Skeletal muscle satellite cell (primary cell): ENCODE measurements around the gene CHST8. TPM values are rescaled to one million over a fixed set of nuclear protein-coding genes. Genes with fewer than 3 reads are reported as not detected.

Experiments used
- H3K27me3 ChIP-seq: 2 replicates; pipeline ENCODE4 v1.7.0; 2013; ENCODE audit warnings: low read length; ENCODE audit not compliant: control insufficient read depth, insufficient read depth
- H3K36me3 ChIP-seq: 2 replicates; pipeline ENCODE4 v1.7.0; 2013; ENCODE audit warnings: mild to moderate bottlenecking, control low read depth, low read length; ENCODE audit not compliant: insufficient read depth
- H3K4me1 ChIP-seq: 2 replicates; pipeline ENCODE4 v1.7.0; 2013; ENCODE audit warnings: low read length; ENCODE audit not compliant: control insufficient read depth, insufficient read depth
- H3K4me2 ChIP-seq: 2 replicates; pipeline ENCODE4 v1.7.0; 2013; ENCODE audit warnings: mild to moderate bottlenecking, low read length
- H3K4me3 ChIP-seq: 2 replicates; pipeline ENCODE4 v1.7.0; 2013; ENCODE audit warnings: low read length
- H3K9ac ChIP-seq: 2 replicates; pipeline ENCODE4 v1.7.0; 2013; ENCODE audit warnings: mild to moderate bottlenecking, low read depth, low read length, moderate library complexity
- H3K9me3 ChIP-seq: replicated peaks from 2 replicates; pipeline ENCODE4 v1.7.0; 2013; ENCODE audit warnings: mild to moderate bottlenecking, control low read depth, low read length
- total RNA-seq: library from RNA; depleted of rRNA; stranded (reverse); fragments of >200 nt; gene quantifications from 2 replicates; pipeline ENCODE4 v1.2.3, GENCODE V29; 2012; rRNA removed

The CHST8 gene, protein sequence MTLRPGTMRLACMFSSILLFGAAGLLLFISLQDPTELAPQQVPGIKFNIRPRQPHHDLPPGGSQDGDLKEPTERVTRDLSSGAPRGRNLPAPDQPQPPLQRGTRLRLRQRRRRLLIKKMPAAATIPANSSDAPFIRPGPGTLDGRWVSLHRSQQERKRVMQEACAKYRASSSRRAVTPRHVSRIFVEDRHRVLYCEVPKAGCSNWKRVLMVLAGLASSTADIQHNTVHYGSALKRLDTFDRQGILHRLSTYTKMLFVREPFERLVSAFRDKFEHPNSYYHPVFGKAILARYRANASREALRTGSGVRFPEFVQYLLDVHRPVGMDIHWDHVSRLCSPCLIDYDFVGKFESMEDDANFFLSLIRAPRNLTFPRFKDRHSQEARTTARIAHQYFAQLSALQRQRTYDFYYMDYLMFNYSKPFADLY
- total RNA-seq: under 0.01 and 0.22 TPM in 2 replicates

DNA sequence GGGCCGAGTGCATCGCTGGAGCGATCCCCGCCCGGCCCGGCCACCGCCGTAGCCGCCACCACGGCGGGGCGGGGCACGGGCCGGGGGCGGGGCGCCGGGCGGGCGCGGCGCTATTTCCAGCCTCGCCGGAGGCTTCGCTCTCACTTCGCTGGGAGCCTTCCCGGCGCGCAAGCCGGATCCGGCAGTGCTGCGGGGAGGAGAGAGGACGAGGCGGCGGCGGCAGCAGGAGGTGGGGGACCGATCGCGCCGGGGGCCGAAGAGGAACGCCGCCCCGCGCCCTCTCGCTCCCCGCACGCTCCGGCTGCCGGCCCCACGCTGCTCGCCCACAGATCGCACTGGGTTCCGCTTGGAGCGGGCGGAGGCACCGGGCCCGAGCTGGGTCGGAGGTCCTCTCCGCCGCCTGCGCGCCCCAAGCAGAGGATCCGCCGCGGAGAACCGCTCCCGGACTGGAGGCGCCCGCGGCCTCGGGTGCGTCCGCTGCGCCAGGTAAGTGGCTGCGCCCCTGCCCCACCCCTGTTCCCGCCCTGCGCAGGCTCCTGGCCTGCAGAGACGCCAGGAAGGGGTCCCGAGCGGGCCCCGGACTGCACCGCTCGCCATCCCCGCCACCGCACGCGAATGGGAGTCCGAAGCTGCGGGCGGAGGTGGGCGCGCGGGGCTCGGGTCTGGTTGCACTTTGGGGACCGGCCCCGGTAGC is at the start of gene CHST8:
CHST8 (plus strand) TSS at position 143 of the 694 bp plus-strand sequence. CDS start 67,309 bp downstream, outside the sequence.
- no peaks in the 10 kb centered on the region for H3K36me3 ChIP-seq
- peak within 1 kb of the TSS; percentile 42 for H3K4me3 ChIP-seq

DNA sequence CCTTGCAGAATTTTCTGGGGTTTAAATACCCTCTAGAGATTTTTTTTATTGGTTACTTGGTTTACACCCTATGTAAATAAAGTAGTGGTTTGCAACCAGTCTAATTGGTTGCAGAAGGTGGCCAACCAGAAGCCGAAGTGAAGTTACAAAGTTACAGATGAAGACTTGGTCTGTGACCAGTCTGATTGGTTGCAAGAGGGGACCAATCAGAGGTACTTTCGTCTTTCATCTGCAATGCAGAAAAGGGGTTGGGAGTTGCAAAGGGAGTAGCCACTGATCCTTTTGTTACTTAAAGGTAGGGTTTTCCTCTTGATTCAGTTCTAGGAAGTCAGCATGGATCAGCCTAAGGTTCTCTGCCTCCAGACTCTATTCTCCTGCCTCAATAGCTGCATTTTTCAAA is 48.8 kb upstream of the CHST8 start:
- H3K4me2 ChIP-seq: no peak overlapping the region
- no peaks in the 10 kb centered on the region for H3K9me3 ChIP-seq
- H3K9ac ChIP-seq: no peak overlapping the region
- H3K36me3 ChIP-seq: no peaks in the 10 kb centered on the region
- H3K4me1 ChIP-seq: no peaks in the 10 kb centered on the region
- H3K27me3 ChIP-seq: no peaks in the 10 kb centered on the region
- no peak overlapping the region for H3K4me3 ChIP-seq

More for the DNA sequence above, at the start of gene CHST8:
- Histone ChIP-seq H3K4me2 (peak within 1 kb of the TSS; percentile 71), H3K9me3 (no peaks in the 10 kb centered on the region), H3K9ac (no peak within 1 kb of the TSS), H3K27me3 (peaks cover 55% of the 10 kb centered on the region), H3K4me1 (no peaks in the 10 kb centered on the region)

DNA sequence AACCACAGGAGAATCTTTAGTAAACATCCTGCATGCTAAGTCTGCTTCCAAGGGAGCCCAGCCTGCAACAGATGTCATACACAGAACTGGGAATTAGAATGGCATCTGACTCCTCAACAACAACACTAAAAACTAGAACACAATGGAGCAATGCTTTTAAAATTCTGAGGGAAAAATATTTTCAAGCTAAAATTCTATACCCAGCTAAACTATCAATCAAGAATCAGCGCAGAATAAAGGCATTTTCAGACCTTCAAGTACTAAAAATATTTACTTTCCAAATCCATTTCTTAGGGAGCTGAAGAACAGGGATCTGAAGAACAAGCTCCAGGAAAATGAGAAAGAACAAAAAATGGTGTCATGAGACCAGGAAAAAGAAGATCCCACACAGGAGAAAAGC is 46.9 kb upstream of the CHST8 start:
- H3K4me3 ChIP-seq: no peak overlapping the region

DNA sequence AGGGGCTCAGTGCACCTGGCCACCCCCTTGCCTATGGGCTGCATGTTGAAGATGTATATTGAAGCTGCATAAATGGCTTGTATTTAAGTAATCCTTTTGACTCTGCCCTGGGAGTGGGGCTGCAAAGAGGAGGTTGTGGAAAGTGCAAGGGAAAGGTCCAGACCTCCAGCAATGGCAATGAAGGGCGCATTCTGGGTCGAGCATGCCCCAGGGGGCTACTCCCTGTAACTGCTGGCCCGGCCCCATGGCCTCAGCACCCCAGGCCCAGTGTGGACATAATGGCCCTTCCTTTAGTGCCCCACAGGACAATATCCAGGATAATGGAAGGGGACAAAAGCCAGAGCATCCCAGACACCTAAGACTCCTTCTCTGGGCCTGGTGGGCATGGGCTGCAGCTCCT is 43.1 kb upstream of the CHST8 start:
- H3K27me3 ChIP-seq: no peaks in the 10 kb centered on the region
- no peak overlapping the region for H3K4me2 ChIP-seq
- no peaks in the 10 kb centered on the region for H3K36me3 ChIP-seq
- no peak overlapping the region for H3K9ac ChIP-seq
- no peak overlapping the region for H3K4me3 ChIP-seq
- H3K4me1 ChIP-seq: no peaks in the 10 kb centered on the region
- no peaks in the 10 kb centered on the region for H3K9me3 ChIP-seq

More for the DNA sequence above, 46.9 kb upstream of the CHST8 start:
- Histone ChIP-seq H3K4me2 (no peak overlapping the region), H3K36me3 (no peaks in the 10 kb centered on the region), H3K9ac (no peak overlapping the region), H3K4me1 (no peaks in the 10 kb centered on the region), H3K27me3 (no peaks in the 10 kb centered on the region), H3K9me3 (no peaks in the 10 kb centered on the region)

DNA sequence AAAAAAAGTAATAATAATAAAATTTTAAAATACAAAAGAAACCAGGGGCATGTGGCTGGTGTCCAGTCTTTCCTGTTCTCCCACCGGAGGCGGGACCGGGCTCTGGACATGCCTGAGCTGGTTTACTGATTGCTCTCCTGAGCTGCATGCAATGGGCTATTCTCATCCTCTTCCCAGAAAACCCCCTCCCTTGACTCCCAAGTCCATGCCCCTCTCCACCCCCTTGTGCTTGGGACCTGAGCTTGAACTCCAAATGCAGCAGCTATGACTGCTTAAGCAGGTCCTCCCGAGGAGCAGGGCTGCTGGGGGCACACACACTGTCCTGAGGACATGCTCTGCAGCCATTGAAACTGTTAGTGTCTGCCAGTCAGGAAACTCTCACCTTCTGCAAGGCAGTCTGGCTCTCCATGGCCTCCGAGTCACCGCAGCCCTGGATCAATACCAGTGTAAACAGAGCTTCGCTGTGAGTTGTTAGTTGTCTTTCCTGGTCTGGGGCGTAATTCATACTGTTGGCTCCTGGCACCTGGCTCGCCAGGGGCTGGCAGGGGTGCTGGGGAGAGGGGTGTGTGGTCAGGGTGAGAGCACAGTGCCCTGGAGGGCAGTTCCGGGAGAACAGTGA is 41.6 kb upstream of the CHST8 start:
- no peak overlapping the region for H3K4me2 ChIP-seq
- no peak overlapping the region for H3K4me3 ChIP-seq
- H3K9ac ChIP-seq: no peak overlapping the region
- H3K27me3 ChIP-seq: no peaks in the 10 kb centered on the region
- H3K36me3 ChIP-seq: no peaks in the 10 kb centered on the region
- H3K9me3 ChIP-seq: no peaks in the 10 kb centered on the region
- no peaks in the 10 kb centered on the region for H3K4me1 ChIP-seq

DNA sequence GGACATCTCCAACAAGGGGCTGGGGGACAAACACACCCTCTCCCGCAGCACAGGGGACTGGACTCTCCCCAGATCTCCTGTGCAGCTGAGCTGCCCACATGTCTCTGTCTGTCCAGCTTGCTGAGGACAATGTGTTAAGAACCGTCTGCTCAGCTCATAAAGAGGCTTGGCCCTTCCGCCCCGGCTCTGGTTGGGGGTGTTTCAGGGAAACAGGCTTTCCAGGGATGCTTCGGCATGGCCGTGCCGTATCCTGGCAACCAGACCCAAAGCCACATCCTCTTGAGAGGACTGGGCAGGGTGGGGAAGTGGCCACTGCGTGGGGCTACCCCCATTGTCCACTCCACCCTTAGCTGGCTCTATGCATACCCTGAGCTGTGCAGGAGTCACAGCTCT is 41.1 kb upstream of the CHST8 start:
- no peaks in the 10 kb centered on the region for H3K9me3 ChIP-seq
- no peak overlapping the region for H3K4me2 ChIP-seq
- no peaks in the 10 kb centered on the region for H3K36me3 ChIP-seq
- H3K4me1 ChIP-seq: no peaks in the 10 kb centered on the region
- no peak overlapping the region for H3K4me3 ChIP-seq
- H3K27me3 ChIP-seq: no peaks in the 10 kb centered on the region
- H3K9ac ChIP-seq: no peak overlapping the region

DNA sequence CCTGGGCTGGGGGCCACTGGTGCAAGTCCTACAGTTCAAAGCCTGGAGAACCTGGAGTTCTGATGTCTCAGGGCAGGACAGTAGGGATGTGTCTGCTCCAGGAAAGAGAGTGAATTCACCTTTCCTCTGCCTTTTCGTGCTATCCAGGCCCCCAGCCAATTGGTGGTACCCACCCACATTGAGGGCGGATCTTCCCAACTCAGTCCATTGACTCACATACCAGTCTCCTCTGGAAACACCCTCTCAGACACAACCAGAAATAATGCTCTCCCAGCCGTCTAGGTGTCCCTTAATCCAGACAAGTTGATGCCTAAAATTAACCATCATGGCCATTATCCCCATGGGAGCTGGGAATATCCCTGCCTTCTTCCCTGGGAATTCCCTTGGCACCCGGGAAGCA is 38.8 kb upstream of the CHST8 start:
- Histone ChIP-seq H3K4me3 (no peak overlapping the region), H3K36me3 (no peaks in the 10 kb centered on the region), H3K4me2 (no peak overlapping the region), H3K4me1 (no peaks in the 10 kb centered on the region), H3K9me3 (no peaks in the 10 kb centered on the region), H3K27me3 (no peaks in the 10 kb centered on the region), H3K9ac (no peak overlapping the region)

DNA sequence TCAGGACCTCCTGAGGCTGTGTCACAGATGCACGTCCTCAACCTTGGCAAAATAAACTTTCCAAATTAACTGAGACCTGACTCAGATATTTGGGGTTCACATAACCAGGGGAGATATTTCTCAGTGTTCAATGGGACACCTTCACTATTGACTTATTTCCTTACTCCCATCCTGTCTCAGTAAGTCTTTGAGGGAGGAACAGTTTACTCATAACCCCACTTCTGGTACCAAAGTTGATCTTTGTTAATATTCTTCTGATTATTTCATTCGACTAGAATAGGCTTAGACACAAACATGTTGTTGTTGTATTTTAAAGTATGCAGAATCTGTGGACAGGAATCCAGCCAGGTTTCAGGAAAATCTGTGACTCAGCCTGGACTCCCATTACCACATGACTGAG is 34.6 kb upstream of the CHST8 start:
- H3K36me3 ChIP-seq: no peaks in the 10 kb centered on the region
- no peaks in the 10 kb centered on the region for H3K4me1 ChIP-seq
- no peak overlapping the region for H3K4me3 ChIP-seq
- H3K27me3 ChIP-seq: no peaks in the 10 kb centered on the region
- no peak overlapping the region for H3K4me2 ChIP-seq
- no peak overlapping the region for H3K9ac ChIP-seq
- H3K9me3 ChIP-seq: no peaks in the 10 kb centered on the region

DNA sequence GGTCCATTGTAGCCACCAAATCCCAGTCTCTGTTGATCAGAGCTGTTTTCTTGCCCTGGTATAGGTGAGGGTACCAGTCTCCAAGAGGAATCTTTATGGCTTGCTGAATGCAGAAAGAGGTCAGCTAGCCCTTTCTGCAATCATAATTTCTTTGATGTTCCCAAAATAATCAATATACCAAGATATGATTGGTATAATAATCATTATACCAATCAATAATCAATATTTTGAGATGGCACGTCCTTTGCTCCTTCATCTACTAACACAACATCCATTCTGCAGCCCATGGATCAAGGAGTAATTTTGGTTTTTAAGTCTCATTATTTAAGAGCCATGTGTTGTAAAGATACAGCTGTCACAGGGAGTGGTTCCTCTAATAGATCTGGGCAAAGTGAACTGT is 31.5 kb upstream of the CHST8 start:
- H3K27me3 ChIP-seq: no peaks in the 10 kb centered on the region
- H3K4me1 ChIP-seq: no peaks in the 10 kb centered on the region
- no peak overlapping the region for H3K4me3 ChIP-seq
- no peaks in the 10 kb centered on the region for H3K9me3 ChIP-seq
- no peaks in the 10 kb centered on the region for H3K36me3 ChIP-seq
- H3K9ac ChIP-seq: no peak overlapping the region
- H3K4me2 ChIP-seq: no peak overlapping the region

DNA sequence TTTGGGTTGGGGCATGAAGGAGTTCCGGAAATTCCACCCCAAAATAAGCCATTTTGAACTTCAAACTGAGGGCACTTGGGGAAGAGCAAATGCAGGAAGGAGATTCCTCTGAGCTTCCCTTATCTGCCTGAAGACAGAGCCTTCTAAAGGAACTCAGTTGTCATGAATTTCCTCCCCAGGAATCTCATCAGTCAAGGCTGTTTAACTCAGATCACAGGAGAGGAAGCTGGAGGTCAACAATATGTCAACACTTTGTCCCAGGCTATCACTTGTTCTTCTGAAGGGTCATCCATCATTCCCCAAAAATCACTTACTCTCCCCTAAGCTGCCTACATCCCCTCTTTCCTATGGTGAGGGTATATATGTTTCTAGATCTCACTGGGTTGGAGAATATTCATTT is 26.0 kb upstream of the CHST8 start:
- no peaks in the 10 kb centered on the region for H3K4me1 ChIP-seq
- H3K27me3 ChIP-seq: no peaks in the 10 kb centered on the region
- H3K4me3 ChIP-seq: no peak overlapping the region
- no peak overlapping the region for H3K4me2 ChIP-seq
- no peaks in the 10 kb centered on the region for H3K36me3 ChIP-seq
- H3K9ac ChIP-seq: no peak overlapping the region
- H3K9me3 ChIP-seq: no peaks in the 10 kb centered on the region

DNA sequence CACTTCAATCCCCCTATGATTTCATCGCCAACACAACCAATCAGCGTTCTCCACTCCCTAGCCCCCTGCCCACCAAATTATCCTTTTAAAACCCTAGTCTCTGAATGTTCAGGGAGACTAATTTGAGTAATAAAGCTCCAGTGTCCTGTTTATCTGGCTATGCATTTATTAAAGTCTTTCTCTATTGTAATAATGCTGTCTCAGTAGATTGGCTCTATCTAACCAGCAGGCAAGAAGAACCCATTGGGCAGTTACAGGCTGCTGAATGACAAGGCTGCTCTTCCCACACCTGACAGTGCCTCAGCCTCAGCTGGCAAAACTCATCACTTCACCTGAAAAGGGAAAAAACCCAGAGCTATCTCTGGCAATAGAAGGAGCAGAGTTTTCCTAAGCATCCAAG is 20.2 kb upstream of the CHST8 start:
- H3K27me3 ChIP-seq: no peaks in the 10 kb centered on the region
- H3K4me2 ChIP-seq: no peak overlapping the region
- no peak overlapping the region for H3K9ac ChIP-seq
- no peak overlapping the region for H3K4me3 ChIP-seq
- H3K36me3 ChIP-seq: no peaks in the 10 kb centered on the region
- peaks cover 7% of the 10 kb centered on the region for H3K9me3 ChIP-seq
- H3K4me1 ChIP-seq: no peaks in the 10 kb centered on the region
